GM19468 (cell line): ENCODE measurements around the gene FMOD.
"Not testable (repeated sequence)": the region's sequence is repeated elsewhere in the genome, so short reads cannot be mapped to it uniquely, and the experiment has no call there.

Source experiments
- ATAC-seq: cut with Tn5 transposase; IDR thresholded peaks from one replicate; pipeline ENCODE4 v1.9.1; 2021; ENCODE audit warnings: mild to moderate bottlenecking, moderate library complexity, moderate number of reproducible peaks; ENCODE audit not compliant: unreplicated experiment; ENCODE audit errors: extremely low read depth

The FMOD gene

GRCh38 chr1:203327684-203328457, 23.1 kb downstream of the FMOD start:
- ATAC-seq = peak; percentile 6

DNA sequence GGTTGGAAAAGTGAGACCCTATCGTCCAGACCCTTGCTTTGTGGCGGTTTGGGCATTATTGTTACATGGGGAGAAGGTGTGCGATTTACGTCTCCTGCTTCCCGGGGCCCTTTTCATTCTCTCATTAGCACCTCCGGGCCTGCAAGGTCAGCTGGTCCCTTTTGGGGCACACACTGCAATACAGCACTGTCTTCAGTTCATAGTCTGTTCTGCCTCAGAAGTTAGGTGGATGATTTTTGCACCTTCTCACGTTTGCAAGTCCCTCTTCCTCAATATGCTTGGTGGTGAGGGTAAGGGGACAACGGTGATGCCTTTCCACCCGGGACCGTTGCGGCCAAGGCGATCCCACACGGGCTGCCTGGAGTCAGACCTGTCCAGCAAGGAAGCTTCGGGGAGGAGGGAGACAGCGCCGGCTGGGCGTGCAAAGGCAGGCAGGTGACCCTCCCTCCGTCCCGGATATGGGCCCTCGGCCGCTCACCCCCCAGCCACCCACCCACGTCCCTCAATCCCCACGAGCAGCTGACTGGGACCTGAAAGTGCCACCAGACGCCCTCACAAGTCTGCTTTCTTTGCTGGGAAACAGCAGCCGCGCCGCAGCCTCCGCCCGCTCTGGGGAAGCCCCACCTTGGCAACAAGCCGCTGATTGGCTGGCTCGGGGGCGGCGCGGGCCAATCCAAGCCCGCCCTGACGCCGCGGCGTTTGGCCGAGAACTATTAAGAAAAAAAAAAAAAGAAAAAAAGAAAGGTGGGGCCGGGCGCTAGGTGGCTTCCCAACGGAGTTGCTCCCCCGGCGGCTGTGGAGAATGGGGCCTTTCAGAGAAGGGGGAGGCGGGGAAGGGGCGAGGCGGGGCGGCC, 23.9 kb downstream of the FMOD start:
- ATAC-seq = peak; percentile 52

GRCh38 chr1:203325418-203326091, 25.4 kb downstream of the FMOD start:
- ATAC-seq = no peak

DNA sequence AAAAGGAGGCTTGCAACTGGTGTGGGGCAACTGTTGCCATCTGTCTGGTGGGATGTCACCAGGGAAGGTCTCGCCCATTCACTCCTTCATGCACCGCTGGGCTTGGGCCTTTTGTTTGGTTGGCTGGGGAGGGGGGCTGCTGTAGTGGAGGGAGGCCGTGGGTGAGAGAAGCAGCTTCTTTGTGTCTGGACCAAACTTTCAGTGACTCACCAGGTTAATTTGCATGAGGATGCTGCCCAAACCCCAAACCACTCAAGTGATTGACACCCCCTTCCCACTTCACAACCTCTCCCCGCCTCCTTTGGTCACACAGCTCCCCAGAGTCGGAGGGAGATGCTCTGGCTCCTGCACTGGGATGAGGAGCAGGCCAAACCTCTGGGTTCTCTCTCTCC, 25.9 kb downstream of the FMOD start:
- no peak for ATAC-seq

DNA sequence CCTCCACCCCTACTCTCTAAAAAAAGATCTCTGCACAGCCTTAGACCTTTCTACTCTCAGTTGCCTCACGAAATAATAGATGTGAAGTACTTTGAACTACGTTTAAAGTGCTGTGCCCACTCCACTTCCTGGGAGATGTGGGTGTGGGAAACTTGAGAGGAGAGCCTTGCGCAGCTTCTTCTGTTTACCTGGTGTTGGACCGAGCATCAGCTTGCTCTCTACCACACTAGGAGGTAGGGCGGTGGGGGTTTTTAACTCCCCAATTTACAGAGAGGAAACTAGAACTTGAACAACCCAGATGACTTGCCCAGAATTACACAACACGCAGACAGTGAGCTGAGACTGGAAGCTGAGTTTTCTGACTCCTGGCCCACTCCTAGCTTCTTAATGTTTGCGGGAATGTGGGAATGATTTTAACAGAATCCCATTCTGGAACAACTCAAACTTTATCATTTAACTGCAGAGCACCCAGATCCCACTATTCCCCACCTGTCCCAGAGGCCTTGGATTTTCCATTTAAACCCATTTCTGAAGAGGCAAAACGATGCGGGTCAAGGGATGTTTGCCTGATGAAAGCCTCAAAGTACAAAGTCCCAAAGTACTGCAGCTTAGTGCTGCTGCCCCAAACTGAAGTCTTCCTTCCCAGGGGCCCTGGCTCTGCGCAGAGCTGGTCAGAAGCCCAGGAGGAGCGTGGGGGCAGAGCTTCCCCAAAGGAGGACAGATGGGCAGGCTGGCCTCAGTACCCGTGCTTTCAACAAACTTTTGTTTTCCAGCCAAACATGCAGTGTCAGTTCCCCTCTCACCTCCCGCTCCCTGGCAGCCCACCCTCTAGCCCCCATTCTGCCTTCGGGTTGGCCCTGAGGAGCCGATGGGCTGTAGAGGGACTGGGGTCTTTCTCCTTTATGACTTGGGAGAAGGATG, 26.6 kb downstream of the FMOD start:
- ATAC-seq = no peak

GRCh38 chr1:203323587-203323986, 27.3 kb downstream of the FMOD start:
- ATAC-seq = no peak

DNA sequence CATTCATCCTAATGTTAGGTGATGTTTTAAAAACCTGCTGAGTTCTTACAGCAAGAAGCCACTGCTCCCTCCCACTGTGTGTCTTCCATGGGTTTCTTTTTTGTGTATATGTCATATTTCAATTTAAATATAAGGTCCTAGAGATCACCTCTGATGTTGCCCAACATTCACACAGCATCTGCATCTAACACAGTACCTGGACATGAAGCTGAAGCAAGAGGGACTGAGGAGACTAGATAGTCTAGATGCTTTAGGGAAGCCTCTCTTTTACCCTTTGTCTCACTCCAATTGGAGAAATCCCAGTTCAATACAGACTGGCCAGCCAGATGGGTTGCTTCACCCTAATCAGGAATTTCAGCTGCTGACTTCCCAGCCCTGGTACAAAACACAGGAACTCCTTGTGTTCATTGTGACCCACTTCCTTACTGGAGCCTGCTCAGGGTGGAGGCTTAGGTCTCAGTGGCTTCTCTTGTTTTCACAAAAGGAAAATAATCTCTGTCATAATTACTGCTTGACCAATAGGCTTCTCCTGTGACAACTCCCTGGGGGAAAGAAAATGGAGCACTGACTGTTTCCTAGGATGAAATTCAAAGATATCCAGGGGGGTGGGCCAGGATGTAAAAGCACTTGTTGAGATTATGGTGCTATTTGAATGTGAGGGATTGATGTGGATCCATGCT, 28.3 kb downstream of the FMOD start:
- ATAC-seq = no peak

GRCh38 chr1:203321273-203322052, 29.5 kb downstream of the FMOD start:
- no peak for ATAC-seq

- peak; percentile 59 for ATAC-seq
Measured at GRCh38 chr1:203320591-203321272, 30.2 kb downstream of the FMOD start.

DNA sequence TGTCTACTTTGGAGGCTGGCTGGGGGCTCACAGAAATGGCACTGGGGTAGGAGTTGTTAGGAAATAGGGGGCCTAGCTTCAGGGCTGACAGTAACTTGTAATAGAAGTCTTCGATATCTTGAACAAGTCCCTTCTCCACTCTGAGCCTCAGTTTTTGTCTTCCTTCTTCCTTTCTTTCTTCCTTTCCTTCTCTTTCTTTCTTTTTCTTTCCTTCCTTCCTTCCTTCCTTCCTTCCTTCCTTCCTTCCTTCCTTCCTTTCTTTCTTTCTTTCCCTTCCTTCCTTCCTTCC, 32.7 kb downstream of the FMOD start:
- no peak for ATAC-seq

GRCh38 chr1:203317429-203318228, 33.3 kb downstream of the FMOD start:
- ATAC-seq = no peak

GRCh38 chr1:203316626-203317093, 34.3 kb downstream of the FMOD start:
- ATAC-seq = no peak

GRCh38 chr1:203314025-203314759, 36.7 kb downstream of the FMOD start:
- ATAC-seq = not testable (repeated sequence)

DNA sequence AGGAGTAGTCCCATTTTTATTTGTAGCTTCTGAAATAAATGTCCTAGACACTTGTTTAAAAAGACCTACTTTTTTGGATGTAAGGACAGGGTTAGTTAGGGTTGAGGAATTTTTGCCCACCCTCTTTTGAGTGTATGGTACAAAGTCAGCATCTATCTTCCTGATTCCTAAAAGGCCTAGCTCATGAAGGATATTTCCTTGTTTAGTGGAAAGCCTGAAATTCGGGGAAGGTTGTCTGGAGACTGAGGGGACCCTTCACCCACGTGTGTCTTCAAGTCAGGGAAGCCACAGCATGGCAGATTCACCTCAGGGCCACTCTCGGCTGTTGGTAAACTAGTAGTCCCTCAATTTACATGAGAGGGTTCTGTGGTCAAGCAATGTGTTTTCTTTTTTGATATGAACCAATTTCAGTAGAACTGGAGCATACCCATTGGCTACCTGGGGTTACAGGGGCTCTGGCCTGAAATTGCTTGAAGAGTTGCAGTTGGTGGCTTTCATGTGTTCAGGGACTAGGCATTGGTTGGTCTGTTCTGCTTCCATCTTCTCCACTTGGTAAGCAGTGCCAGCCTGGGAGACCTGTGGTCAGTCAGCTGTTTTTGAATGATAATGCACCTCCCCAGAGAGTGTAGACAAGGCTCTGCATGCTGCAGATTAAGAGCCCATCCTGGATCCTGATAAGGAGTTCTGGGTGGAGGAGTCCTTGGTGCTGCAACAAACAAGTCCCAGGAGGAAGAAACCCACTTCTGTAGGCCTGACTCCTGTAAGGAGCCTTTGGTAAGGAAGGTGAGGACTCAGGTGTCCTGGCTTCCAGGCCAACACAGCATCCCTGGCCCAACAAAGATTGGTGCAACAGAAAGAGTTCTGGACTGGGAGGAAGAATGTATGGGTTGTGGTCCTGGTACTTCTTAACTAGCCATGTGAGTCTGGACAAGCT, 39.3 kb downstream of the FMOD start:
- no peak for ATAC-seq

DNA sequence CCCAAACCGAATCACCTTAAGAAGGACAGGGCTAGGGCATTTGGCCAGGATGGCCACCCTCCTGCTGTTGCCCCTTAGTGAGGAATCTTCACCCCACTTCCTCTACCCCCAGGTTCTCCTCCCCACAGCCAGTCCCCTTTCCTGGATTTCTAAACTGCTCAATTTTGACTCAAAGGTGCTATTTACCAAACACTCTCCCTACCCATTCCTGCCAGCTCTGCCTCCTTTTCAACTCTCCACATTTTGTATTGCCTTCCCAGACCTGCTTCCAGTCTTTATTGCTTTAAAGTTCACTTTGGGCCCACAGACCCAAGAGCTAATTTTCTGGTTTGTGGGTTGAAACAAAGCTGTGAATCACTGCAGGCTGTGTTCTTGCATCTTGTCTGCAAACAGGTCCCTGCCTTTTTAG, 42.0 kb downstream of the FMOD start:
- ATAC-seq = no peak
